ENCODE measurements around the gene DNM3.

Gene DNM3

DNA sequence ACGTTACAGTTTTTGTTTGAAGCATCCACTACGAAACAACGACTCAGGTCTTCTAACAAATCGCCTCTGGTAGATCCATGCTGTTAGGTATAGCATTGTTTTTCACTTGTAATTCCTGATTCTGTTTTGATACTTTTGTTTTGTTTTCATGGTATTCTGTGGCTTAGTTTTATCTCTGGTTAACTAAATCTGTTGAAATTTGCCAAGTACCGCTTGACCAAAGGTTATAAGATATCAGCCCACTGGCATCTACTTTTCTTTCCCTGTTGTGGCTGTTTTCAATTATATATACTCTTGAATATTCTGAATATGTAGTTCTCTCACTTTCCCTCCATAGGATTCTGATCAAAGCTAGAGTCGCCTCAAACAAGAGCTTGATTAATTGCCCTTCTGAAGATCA, 304.4 kb downstream of the DNM3 start:
- no peak for DNase-seq (ENCODE audit: low read depth)
- TF ChIP-seq, protein P1, sequence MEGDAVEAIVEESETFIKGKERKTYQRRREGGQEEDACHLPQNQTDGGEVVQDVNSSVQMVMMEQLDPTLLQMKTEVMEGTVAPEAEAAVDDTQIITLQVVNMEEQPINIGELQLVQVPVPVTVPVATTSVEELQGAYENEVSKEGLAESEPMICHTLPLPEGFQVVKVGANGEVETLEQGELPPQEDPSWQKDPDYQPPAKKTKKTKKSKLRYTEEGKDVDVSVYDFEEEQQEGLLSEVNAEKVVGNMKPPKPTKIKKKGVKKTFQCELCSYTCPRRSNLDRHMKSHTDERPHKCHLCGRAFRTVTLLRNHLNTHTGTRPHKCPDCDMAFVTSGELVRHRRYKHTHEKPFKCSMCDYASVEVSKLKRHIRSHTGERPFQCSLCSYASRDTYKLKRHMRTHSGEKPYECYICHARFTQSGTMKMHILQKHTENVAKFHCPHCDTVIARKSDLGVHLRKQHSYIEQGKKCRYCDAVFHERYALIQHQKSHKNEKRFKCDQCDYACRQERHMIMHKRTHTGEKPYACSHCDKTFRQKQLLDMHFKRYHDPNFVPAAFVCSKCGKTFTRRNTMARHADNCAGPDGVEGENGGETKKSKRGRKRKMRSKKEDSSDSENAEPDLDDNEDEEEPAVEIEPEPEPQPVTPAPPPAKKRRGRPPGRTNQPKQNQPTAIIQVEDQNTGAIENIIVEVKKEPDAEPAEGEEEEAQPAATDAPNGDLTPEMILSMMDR (conservative IDR thresholded peaks at IDR 0.05; ENCODE audit: low read length), result no peak
- peak overlapping the region; percentile 84 for H3K4me3 ChIP-seq (ENCODE audit: low read length)

DNA sequence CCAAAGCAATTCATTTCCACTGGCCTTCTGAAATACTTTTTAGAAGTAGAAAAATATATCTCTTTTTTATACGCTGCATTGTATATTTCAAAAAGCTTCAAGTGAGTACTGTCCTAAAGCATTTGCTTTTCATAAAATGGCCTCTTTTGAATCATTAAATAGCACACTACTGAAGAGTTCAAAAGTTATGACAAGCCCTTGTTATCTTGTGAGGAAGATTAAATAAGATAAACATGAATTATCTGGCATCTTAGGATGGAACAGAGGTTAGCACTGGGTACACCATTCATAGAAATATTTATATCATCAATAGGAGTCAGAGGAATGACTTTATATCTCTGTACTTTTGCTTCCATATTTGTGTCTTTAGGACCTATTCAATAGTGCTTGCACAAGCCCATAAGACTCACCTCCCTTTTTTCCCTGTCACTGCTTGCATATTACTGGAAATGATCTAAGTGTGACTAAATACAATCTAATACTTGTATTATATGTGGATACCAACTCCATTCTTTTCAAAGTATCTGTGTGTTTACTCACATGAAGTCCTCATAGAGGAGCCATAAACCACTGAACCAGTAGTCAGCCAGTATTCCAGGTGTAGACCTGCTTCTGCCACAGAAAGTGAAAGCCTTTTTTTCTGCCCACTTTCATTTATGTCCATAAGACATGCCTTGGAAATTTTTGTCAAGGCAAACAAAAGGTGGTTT, 305.0 kb downstream of the DNM3 start:
- DNase-seq (ENCODE audit: low read depth), result peak; percentile 45

DNA sequence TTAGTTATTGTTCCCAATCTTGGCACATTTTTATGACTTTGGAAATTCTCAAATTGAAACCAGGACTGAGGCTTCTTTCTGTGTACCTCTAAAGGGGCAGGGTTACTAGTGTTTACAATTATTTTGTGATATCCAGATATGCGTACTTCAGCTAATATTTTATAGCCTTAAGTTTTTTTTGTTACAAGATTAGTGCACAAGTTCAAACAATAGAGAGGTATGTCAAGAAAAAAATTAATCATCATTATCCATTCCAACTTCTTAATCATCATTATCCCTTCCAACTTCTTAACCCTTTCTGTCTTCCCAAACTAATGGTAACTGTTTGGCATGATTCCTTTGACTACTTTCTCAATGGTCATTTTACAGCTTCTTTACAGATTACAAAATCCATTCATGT, 306.2 kb downstream of the DNM3 start:
- TF ChIP-seq, protein P1 (conservative IDR thresholded peaks at IDR 0.05; ENCODE audit: low read length), result no peak
- no peak for DNase-seq (ENCODE audit: low read depth)
- H3K4me3 ChIP-seq (ENCODE audit: low read length), result no peak overlapping the region

More for the DNA sequence above, 305.0 kb downstream of the DNM3 start:
- TF ChIP-seq, protein P1 (conservative IDR thresholded peaks at IDR 0.05; ENCODE audit: low read length), result no peak; the same call in 1 of the 2 replicates
- peak overlapping the region; percentile 84 for H3K4me3 ChIP-seq (ENCODE audit: low read length)

DNA sequence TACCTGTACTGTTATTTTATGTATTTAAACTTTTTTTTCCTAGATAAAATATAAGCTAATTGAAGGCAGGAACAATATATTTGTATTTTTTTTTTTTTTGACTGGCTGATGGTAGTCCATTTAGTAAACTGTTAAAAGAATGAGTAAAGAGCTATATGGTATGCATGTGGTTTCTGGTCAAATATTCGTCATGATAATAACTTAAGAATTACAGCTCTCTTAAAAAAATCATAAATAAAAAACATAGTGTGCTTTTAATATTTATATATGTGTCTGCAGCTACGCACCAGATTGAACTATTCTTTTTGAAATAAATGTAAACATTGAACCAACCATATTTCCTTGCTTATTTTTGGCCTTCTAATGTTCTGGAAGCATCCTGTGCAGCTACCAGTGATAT, 306.9 kb downstream of the DNM3 start:
- TF ChIP-seq, protein P1 (conservative IDR thresholded peaks at IDR 0.05; ENCODE audit: low read length), result no peak
- H3K4me3 ChIP-seq (ENCODE audit: low read length), result no peak overlapping the region
- no peak for DNase-seq (ENCODE audit: low read depth)

DNA sequence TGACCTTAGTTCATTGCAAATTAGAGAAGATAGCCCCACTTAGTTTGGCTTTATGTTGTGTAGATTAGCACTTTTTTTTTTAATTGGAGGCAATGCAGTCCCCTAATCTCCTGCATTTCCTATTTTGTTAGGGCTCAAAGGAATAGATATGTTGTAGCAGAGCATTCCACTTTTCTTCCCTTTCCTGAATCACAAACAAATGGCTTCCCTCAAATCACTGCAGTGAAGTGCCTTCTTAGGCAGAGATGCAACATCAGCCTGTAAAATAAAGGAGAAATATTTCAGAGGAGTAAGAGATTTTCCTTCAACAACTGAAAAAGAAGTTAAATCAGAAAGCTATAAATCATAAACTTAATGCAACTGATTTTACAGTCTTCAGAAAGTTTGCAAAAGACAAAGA, 307.4 kb downstream of the DNM3 start:
- DNase-seq (ENCODE audit: low read depth), result no peak
- H3K4me3 ChIP-seq (ENCODE audit: low read length), result no peak overlapping the region
- TF ChIP-seq, protein P1 (conservative IDR thresholded peaks at IDR 0.05; ENCODE audit: low read length), result no peak

DNA sequence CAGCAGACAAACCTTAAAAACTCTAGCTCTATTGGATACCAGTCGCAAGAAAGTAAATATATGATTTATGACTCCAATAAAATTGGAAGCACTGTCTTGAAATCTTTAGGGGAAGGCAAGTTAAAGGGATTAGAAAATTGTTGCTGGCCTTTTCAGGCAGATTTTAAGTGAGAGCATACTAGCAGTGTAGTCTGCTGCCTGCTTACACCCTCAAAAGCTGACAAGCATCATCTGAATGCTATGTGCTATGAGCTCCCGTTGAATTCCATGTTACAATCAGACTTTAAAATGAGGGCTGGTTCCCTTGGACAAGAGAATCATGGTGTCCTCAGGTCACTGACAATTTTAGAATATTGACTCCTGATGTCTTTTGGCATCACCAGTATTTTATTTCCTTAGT, 308.0 kb downstream of the DNM3 start:
- TF ChIP-seq, protein P1 (conservative IDR thresholded peaks at IDR 0.05; ENCODE audit: low read length), result no peak
- DNase-seq (ENCODE audit: low read depth), result peak; percentile 45
- H3K4me3 ChIP-seq (ENCODE audit: low read length), result no peak overlapping the region

DNA sequence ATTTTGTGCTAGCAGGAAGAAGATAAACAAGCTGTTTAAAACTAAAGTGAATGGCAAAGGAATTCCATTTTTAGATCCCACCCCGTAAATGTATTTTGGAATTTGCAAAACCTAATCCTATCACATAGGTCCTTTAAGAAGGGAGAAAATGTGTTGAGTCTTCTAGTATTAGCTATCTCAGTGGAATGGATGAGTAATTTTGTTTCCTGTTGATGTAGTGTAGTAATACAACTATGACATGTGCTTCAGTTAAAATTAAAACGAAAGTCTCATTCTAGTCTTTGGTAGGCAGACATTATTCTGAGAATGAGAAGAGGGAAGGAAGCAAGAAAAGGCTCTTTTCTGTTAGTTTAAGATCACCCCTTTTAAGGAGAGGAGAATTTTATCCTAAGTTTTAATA, 313.3 kb downstream of the DNM3 start:
- DNase-seq (ENCODE audit: low read depth), result peak; percentile 81
- TF ChIP-seq, protein P1 (conservative IDR thresholded peaks at IDR 0.05; ENCODE audit: low read length), result no peak
- no peak overlapping the region for H3K4me3 ChIP-seq (ENCODE audit: low read length)

Data from AG10803 (cell line).